OCI-LY7 (cell line): Measurements from ENCODE around the gene SRCIN1.

Source experiments
- EZH2phosphoT487 ChIP-seq: fragments of 200-600 bp; sonication (generic); IDR thresholded peaks from 2 replicates; pipeline ENCODE4 v1.6.1; 2018; ENCODE audit warnings: low read depth, borderline replicate concordance, mild to moderate bottlenecking, mixed run types, antibody characterized with exemption, low read length, moderate library complexity, mixed read lengths
- TF ChIP-seq, protein P1 (sequence below): fragments of 200-600 bp; sonication (generic); conservative IDR thresholded peaks from 2 replicates; pipeline ENCODE4 v1.5.1; 2014; ENCODE audit warnings: mild to moderate bottlenecking, antibody characterized with exemption, low read length, moderate library complexity, mixed read lengths

GRCh38 chr17:38599398-38599856, 6.3 kb downstream of the SRCIN1 start:
- TF ChIP-seq, protein P1, sequence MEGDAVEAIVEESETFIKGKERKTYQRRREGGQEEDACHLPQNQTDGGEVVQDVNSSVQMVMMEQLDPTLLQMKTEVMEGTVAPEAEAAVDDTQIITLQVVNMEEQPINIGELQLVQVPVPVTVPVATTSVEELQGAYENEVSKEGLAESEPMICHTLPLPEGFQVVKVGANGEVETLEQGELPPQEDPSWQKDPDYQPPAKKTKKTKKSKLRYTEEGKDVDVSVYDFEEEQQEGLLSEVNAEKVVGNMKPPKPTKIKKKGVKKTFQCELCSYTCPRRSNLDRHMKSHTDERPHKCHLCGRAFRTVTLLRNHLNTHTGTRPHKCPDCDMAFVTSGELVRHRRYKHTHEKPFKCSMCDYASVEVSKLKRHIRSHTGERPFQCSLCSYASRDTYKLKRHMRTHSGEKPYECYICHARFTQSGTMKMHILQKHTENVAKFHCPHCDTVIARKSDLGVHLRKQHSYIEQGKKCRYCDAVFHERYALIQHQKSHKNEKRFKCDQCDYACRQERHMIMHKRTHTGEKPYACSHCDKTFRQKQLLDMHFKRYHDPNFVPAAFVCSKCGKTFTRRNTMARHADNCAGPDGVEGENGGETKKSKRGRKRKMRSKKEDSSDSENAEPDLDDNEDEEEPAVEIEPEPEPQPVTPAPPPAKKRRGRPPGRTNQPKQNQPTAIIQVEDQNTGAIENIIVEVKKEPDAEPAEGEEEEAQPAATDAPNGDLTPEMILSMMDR, result no peak
- no peak for TF ChIP-seq EZH2phosphoT487
